Stimulated activated naive CD4-positive, alpha-beta T cell (primary cell): Measurements from ENCODE around the gene HOXA13.

ENCODE experiments used
- DNase-seq, 6 experiments: peaks; one replicate each; lab custom pipeline; 2025; lab: John Stamatoyannopoulos, UW

The HOXA13 gene

GRCh38 chr7:27148031-27148755 is 51.7 kb downstream of the HOXA13 start:
- no peak for DNase-seq

GRCh38 chr7:27147199-27148030 is 52.5 kb downstream of the HOXA13 start, which contains the start of gene HOXA6:
Gene HOXA6 (minus strand): TSS chr7:27147774. CDS start chr7:27147749, 25 bp downstream.
- no peak for DNase-seq

GRCh38 chr7:27146491-27147198 is 53.2 kb downstream of the HOXA13 start:
- DNase-seq = no peak

GRCh38 chr7:27145914-27146412 is 53.9 kb downstream of the HOXA13 start:
- no peak for DNase-seq

- DNase-seq = no peak
Observed at GRCh38 chr7:27145165-27145913, 54.6 kb downstream of the HOXA13 start.

- DNase-seq = no peak
Observed at GRCh38 chr7:27144781-27145164, 55.1 kb downstream of the HOXA13 start.
